GM21723 (cell line): ENCODE data around the gene CACNA2D1.
"Not testable (repeated sequence)": the region's sequence is repeated elsewhere in the genome, so short reads cannot be mapped to it uniquely, and the experiment has no call there.

Source experiments
- ATAC-seq: cut with Tn5 transposase; IDR thresholded peaks from one replicate; pipeline ENCODE4 v1.9.1; 2021; ENCODE audit warnings: mild to moderate bottlenecking, moderate library complexity; ENCODE audit not compliant: unreplicated experiment

The CACNA2D1 gene

GRCh38 chr7:82173400-82174021 lies 270.1 kb downstream of the CACNA2D1 start:
- no peak for ATAC-seq

GRCh38 chr7:82172881-82173280 lies 270.7 kb downstream of the CACNA2D1 start:
- no peak for ATAC-seq

GRCh38 chr7:82172017-82172416 lies 271.6 kb downstream of the CACNA2D1 start:
- ATAC-seq: no peak

GRCh38 chr7:82167558-82168314 lies 275.8 kb downstream of the CACNA2D1 start:
- no peak for ATAC-seq

- no peak for ATAC-seq
These were observed 277.1 kb downstream of the CACNA2D1 start for GRCh38 chr7:82166260-82167015.

- no peak for ATAC-seq
These were observed 278.8 kb downstream of the CACNA2D1 start for GRCh38 chr7:82164813-82165212.

GRCh38 chr7:82164410-82164809 lies 279.2 kb downstream of the CACNA2D1 start:
- no peak for ATAC-seq

GRCh38 chr7:82163586-82163985 lies 280.0 kb downstream of the CACNA2D1 start:
- no peak for ATAC-seq

- ATAC-seq: no peak
These were observed 281.3 kb downstream of the CACNA2D1 start for GRCh38 chr7:82162289-82162688.

- ATAC-seq: no peak
These were observed 285.2 kb downstream of the CACNA2D1 start for GRCh38 chr7:82158327-82158726.

GRCh38 chr7:82156893-82157292 lies 286.7 kb downstream of the CACNA2D1 start:
- no peak for ATAC-seq

GRCh38 chr7:82156168-82156567 lies 287.4 kb downstream of the CACNA2D1 start:
- ATAC-seq: no peak

GRCh38 chr7:82154728-82155127 lies 288.8 kb downstream of the CACNA2D1 start:
- ATAC-seq: no peak

- no peak for ATAC-seq
These were observed 289.8 kb downstream of the CACNA2D1 start for GRCh38 chr7:82153776-82154175.

- ATAC-seq: no peak
These were observed 290.7 kb downstream of the CACNA2D1 start for GRCh38 chr7:82152858-82153257.

- no peak for ATAC-seq
These were observed 297.1 kb downstream of the CACNA2D1 start for GRCh38 chr7:82146491-82146890.

GRCh38 chr7:82142263-82142864 lies 301.2 kb downstream of the CACNA2D1 start:
- no peak for ATAC-seq

GRCh38 chr7:82141427-82141826 lies 302.1 kb downstream of the CACNA2D1 start:
- ATAC-seq: no peak

- ATAC-seq: not testable (repeated sequence)
These were observed 303.0 kb downstream of the CACNA2D1 start for GRCh38 chr7:82140608-82141007.

GRCh38 chr7:82131215-82131614 lies 312.4 kb downstream of the CACNA2D1 start:
- ATAC-seq: no peak

- ATAC-seq: no peak
These were observed 314.5 kb downstream of the CACNA2D1 start for GRCh38 chr7:82129091-82129490.
